OCI-LY3 (cell line): ENCODE results near the gene NKX6-1.

Experiments
- H2AFZ ChIP-seq: fragments of 200-600, 300-600 bp; shearing (Covaris generic); 2 replicates; pipeline ENCODE4 v1.6.0; 2014; ENCODE audit warnings: antibody characterized with exemption, low read depth, low read length
- H3K27ac ChIP-seq: fragments of 200-600, 300-600 bp; sonication (generic); 2 replicates; pipeline ENCODE4 v1.5.1; 2014; ENCODE audit warnings: mild to moderate bottlenecking, low read length, moderate library complexity, mixed read lengths
- H3K27me3 ChIP-seq: fragments of 200-600, 300-600 bp; sonication (generic); 2 replicates; pipeline ENCODE4 v1.6.1; 2014; ENCODE audit warnings: low read depth, low read length, mixed read lengths
- H3K36me3 ChIP-seq: fragments of 200-600, 300-600 bp; sonication (generic); replicated peaks from 2 replicates; pipeline ENCODE3; 2014; ENCODE audit warnings: low read depth, low read length, mixed read lengths
- H3K4me1 ChIP-seq: fragments of 300-600, 200-600 bp; sonication (generic); 2 replicates; pipeline ENCODE4 v1.6.1; 2014; ENCODE audit warnings: low read length, mixed read lengths
- H3K4me2 ChIP-seq: fragments of 200-600, 300-600 bp; sonication (generic); 2 replicates; pipeline ENCODE4 v1.6.1; 2014; ENCODE audit warnings: low read length, mixed read lengths
- H3K4me3 ChIP-seq: fragments of 300-600, 200-600 bp; sonication (generic); 2 replicates; pipeline ENCODE4 v1.5.1; 2014; ENCODE audit warnings: antibody characterized with exemption, mild to moderate bottlenecking, low read length, moderate library complexity
- H3K79me2 ChIP-seq: fragments of 300-600, 200-600 bp; shearing (Covaris generic); 2 replicates; pipeline ENCODE4 v1.6.1; 2014; ENCODE audit warnings: mild to moderate bottlenecking, low read length, mixed read lengths
- H3K9ac ChIP-seq: fragments of 300-600, 200-600 bp; shearing (Covaris generic); 2 replicates; pipeline ENCODE4 v1.6.0; 2014; ENCODE audit warnings: mild to moderate bottlenecking, low read length, moderate library complexity
- H3K9me3 ChIP-seq: fragments of 200-600, 300-600 bp; shearing (Covaris generic); 2 replicates; pipeline ENCODE4 v1.6.1; 2014; ENCODE audit warnings: low read length, mixed read lengths; ENCODE audit not compliant: insufficient read depth
- H4K20me1 ChIP-seq: fragments of 200-600, 300-600 bp; sonication (generic); 2 replicates; pipeline ENCODE4 v1.6.1; 2016; ENCODE audit warnings: low read length, mixed read lengths; ENCODE audit not compliant: insufficient read depth
- EZH2phosphoT487 ChIP-seq: fragments of 200-600 bp; shearing (Covaris generic); IDR thresholded peaks from 2 replicates; pipeline ENCODE4 v1.6.1; 2018; ENCODE audit warnings: antibody characterized with exemption, mixed run types, low read depth
- TF ChIP-seq, protein P1 (sequence below): fragments of 200-600, 300-600 bp; sonication (generic); IDR thresholded peaks from 2 replicates; pipeline ENCODE4 v1.5.1; 2014; ENCODE audit warnings: antibody characterized with exemption, low read length, low read depth

The NKX6-1 gene

DNA sequence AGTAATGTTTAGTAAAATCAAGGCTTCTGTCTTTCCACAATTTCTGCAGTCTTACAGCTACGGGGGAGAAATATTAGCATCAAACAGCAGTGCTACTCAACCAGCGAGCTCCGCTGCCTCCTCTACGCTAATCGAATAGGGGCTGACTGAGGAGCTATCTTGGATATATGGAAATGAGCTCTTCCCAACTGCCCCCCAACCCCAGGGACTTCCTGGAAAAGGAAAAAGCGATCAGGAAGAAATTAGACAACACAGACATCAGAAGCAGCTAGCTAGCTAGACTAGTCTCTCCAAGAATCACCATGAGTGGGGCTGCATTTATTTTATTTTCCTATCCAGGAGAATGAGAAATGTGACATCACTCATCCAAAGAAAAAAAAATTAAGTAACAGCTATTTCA lies 7.6 kb downstream of the NKX6-1 start:
- peaks cover 8% of the 10 kb centered on the region for H3K4me1 ChIP-seq
- TF ChIP-seq, protein P1, sequence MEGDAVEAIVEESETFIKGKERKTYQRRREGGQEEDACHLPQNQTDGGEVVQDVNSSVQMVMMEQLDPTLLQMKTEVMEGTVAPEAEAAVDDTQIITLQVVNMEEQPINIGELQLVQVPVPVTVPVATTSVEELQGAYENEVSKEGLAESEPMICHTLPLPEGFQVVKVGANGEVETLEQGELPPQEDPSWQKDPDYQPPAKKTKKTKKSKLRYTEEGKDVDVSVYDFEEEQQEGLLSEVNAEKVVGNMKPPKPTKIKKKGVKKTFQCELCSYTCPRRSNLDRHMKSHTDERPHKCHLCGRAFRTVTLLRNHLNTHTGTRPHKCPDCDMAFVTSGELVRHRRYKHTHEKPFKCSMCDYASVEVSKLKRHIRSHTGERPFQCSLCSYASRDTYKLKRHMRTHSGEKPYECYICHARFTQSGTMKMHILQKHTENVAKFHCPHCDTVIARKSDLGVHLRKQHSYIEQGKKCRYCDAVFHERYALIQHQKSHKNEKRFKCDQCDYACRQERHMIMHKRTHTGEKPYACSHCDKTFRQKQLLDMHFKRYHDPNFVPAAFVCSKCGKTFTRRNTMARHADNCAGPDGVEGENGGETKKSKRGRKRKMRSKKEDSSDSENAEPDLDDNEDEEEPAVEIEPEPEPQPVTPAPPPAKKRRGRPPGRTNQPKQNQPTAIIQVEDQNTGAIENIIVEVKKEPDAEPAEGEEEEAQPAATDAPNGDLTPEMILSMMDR = no peak
- no peak for TF ChIP-seq EZH2phosphoT487
- H3K4me3 ChIP-seq = no peak overlapping the region
- H3K27me3 ChIP-seq = no peaks in the 10 kb centered on the region
- H3K36me3 ChIP-seq = no peaks in the 10 kb centered on the region
- H3K27ac ChIP-seq = no peak overlapping the region
- no peak overlapping the region for H3K9ac ChIP-seq
- H2AFZ ChIP-seq = no peak overlapping the region
- no peaks in the 10 kb centered on the region for H4K20me1 ChIP-seq
- no peaks in the 10 kb centered on the region for H3K9me3 ChIP-seq
- no peak overlapping the region for H3K4me2 ChIP-seq
- H3K79me2 ChIP-seq = no peaks in the 10 kb centered on the region

GRCh38 chr4:84490663-84491062 lies 8.4 kb downstream of the NKX6-1 start:
- no peaks in the 10 kb centered on the region for H3K27me3 ChIP-seq
- no peaks in the 10 kb centered on the region for H3K79me2 ChIP-seq
- no peak overlapping the region for H3K4me2 ChIP-seq
- H3K27ac ChIP-seq = no peak overlapping the region
- peaks cover 11% of the 10 kb centered on the region for H3K4me1 ChIP-seq
- no peak overlapping the region for H3K9ac ChIP-seq
- no peaks in the 10 kb centered on the region for H3K9me3 ChIP-seq
- no peak overlapping the region for H2AFZ ChIP-seq
- no peak for TF ChIP-seq EZH2phosphoT487
- TF ChIP-seq, protein P1 = no peak
- H3K4me3 ChIP-seq = no peak overlapping the region
- H3K36me3 ChIP-seq = no peaks in the 10 kb centered on the region
- no peaks in the 10 kb centered on the region for H4K20me1 ChIP-seq

GRCh38 chr4:84484236-84484635 lies 14.9 kb downstream of the NKX6-1 start:
- Histone ChIP-seq H2AFZ (no peak overlapping the region), H3K36me3 (no peaks in the 10 kb centered on the region), H3K9me3 (no peaks in the 10 kb centered on the region), H3K4me3 (no peak overlapping the region), H4K20me1 (no peaks in the 10 kb centered on the region), H3K4me2 (no peak overlapping the region), H3K79me2 (no peaks in the 10 kb centered on the region), H3K27me3 (no peaks in the 10 kb centered on the region), H3K27ac (no peak overlapping the region), H3K9ac (no peak overlapping the region), H3K4me1 (peaks cover 11% of the 10 kb centered on the region)
- TF ChIP-seq, protein P1 = no peak
- TF ChIP-seq EZH2phosphoT487 = no peak

DNA sequence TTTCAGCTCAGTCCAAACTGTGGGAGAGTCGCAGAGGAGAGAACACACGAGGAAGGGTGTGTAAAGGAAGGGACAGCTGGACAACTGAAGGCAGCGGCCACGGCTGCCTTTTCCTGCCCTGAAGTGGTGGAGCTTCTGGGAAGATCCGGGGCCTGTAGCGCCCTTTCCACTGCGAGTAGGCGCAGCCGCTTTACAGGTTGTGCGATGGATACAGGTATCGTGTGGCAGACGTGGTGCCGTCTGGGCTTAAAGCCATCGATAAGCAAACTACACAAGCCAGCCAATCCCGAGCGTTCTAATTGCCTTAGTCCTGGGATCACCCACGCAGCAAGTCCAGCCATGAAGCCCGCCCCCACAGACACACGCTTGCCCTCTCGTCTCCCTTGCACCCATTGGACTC lies 15.4 kb downstream of the NKX6-1 start:
- no peaks in the 10 kb centered on the region for H4K20me1 ChIP-seq
- no peak overlapping the region for H3K4me2 ChIP-seq
- no peak overlapping the region for H3K27ac ChIP-seq
- H2AFZ ChIP-seq = no peak overlapping the region
- H3K36me3 ChIP-seq = no peaks in the 10 kb centered on the region
- no peak overlapping the region for H3K4me3 ChIP-seq
- TF ChIP-seq, protein P1 = no peak
- no peak for TF ChIP-seq EZH2phosphoT487
- no peak overlapping the region for H3K9ac ChIP-seq
- H3K79me2 ChIP-seq = no peaks in the 10 kb centered on the region
- H3K9me3 ChIP-seq = no peaks in the 10 kb centered on the region
- no peaks in the 10 kb centered on the region for H3K27me3 ChIP-seq
- peaks cover 11% of the 10 kb centered on the region for H3K4me1 ChIP-seq
